Measurements from ENCODE around the gene SORBS1. TPM values are rescaled to one million over a fixed set of nuclear protein-coding genes. Genes with fewer than 3 reads are reported as not detected.

The SORBS1 gene
- total and polyA plus RNA-seq, 4 donors = 33.2 to 71.3 (median 44.1) TPM

DNA sequence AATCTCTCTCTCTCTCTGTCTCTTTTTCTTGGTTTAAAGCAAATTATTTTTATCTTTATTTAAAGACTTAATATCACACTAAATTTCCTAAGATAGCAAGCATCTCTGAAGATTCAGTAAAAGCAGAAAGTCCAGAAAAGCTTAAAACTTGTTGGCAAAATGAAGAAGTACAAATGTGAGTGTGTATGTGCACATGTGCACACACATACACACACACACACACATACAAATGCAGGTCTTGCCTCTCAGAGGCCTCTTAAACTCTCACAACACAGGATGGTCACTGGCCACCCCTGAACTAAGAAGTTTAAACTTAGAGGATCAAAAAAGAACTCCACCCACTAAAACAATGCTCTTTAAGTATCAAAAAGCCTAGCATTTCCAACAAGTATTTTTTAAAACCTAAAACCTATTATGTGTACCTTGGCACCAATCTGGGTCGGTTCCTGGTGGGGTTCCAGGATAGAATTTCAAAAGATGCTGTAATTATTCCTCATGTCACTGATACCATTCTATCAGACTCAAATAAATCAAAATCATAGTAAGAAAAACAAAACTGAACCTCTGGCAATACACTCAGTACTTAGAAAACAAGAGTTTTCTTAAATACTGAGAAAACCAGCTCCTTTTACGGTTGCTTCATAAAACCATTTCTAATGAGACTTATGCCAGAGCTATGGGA, 55.0 kb downstream of the SORBS1 start:
- WGBS = 38% methylated on average over 2 of the region's 2 CpGs
- no peak overlapping the region for H3K4me3 ChIP-seq (ENCODE audit: low read depth in 1 of 3, low read length in 3 of 3)
- peaks cover 16 to 39% (median 37%) of the 10 kb centered on the region in 4 donors for H3K4me1 ChIP-seq (ENCODE audit: control insufficient read depth in 4 of 4, insufficient read depth in 4 of 4, low read length in 3 of 4)
- no peaks in the 10 kb centered on the region for H3K36me3 ChIP-seq (ENCODE audit: control insufficient read depth in 4 of 4, insufficient read depth in 3 of 4, low read depth in 1 of 4, low read length in 3 of 4)
- TF ChIP-seq YY1 (IDR thresholded peaks at IDR 0.05) (no peak), SP1 (IDR thresholded peaks at IDR 0.05) (no peak), FOXA1 (IDR thresholded peaks at IDR 0.05) (no peak), JUND (IDR thresholded peaks at IDR 0.05) (no peak), NR2F2 (IDR thresholded peaks at IDR 0.05) (no peak), TAF1 (conservative IDR thresholded peaks at IDR 0.05) (no peak), RAD21 (IDR thresholded peaks at IDR 0.05) (no peak), HNF4G (IDR thresholded peaks at IDR 0.05) (no peak), FOXA2 (IDR thresholded peaks at IDR 0.05) (no peak), HNF4A (conservative IDR thresholded peaks at IDR 0.05) (no peak), RXRA (IDR thresholded peaks at IDR 0.05) (no peak), EGR1 (IDR thresholded peaks at IDR 0.05; ENCODE audit: low read depth in 2 of 2) (no peak), GABPA (IDR thresholded peaks at IDR 0.05 in 1 of 2, conservative IDR thresholded peaks at IDR 0.05 in 1 of 2) (no peak)
- TF ChIP-seq, protein P1, sequence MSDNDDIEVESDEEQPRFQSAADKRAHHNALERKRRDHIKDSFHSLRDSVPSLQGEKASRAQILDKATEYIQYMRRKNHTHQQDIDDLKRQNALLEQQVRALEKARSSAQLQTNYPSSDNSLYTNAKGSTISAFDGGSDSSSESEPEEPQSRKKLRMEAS (IDR thresholded peaks at IDR 0.05) = no peak
- TF ChIP-seq, protein P2, sequence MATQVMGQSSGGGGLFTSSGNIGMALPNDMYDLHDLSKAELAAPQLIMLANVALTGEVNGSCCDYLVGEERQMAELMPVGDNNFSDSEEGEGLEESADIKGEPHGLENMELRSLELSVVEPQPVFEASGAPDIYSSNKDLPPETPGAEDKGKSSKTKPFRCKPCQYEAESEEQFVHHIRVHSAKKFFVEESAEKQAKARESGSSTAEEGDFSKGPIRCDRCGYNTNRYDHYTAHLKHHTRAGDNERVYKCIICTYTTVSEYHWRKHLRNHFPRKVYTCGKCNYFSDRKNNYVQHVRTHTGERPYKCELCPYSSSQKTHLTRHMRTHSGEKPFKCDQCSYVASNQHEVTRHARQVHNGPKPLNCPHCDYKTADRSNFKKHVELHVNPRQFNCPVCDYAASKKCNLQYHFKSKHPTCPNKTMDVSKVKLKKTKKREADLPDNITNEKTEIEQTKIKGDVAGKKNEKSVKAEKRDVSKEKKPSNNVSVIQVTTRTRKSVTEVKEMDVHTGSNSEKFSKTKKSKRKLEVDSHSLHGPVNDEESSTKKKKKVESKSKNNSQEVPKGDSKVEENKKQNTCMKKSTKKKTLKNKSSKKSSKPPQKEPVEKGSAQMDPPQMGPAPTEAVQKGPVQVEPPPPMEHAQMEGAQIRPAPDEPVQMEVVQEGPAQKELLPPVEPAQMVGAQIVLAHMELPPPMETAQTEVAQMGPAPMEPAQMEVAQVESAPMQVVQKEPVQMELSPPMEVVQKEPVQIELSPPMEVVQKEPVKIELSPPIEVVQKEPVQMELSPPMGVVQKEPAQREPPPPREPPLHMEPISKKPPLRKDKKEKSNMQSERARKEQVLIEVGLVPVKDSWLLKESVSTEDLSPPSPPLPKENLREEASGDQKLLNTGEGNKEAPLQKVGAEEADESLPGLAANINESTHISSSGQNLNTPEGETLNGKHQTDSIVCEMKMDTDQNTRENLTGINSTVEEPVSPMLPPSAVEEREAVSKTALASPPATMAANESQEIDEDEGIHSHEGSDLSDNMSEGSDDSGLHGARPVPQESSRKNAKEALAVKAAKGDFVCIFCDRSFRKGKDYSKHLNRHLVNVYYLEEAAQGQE (IDR thresholded peaks at IDR 0.05) = no peak
- TF ChIP-seq, protein P3, sequence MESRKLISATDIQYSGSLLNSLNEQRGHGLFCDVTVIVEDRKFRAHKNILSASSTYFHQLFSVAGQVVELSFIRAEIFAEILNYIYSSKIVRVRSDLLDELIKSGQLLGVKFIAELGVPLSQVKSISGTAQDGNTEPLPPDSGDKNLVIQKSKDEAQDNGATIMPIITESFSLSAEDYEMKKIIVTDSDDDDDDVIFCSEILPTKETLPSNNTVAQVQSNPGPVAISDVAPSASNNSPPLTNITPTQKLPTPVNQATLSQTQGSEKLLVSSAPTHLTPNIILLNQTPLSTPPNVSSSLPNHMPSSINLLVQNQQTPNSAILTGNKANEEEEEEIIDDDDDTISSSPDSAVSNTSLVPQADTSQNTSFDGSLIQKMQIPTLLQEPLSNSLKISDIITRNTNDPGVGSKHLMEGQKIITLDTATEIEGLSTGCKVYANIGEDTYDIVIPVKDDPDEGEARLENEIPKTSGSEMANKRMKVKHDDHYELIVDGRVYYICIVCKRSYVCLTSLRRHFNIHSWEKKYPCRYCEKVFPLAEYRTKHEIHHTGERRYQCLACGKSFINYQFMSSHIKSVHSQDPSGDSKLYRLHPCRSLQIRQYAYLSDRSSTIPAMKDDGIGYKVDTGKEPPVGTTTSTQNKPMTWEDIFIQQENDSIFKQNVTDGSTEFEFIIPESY (IDR thresholded peaks at IDR 0.05) = no peak
- TF ChIP-seq, protein P4, sequence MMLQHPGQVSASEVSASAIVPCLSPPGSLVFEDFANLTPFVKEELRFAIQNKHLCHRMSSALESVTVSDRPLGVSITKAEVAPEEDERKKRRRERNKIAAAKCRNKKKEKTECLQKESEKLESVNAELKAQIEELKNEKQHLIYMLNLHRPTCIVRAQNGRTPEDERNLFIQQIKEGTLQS (IDR thresholded peaks at IDR 0.05) = no peak
- H3K9ac ChIP-seq (ENCODE audit: low read depth in 1 of 2, low read length in 2 of 2) = no peak overlapping the region
- no peak for DNase-seq (ENCODE audit: low spot score)
- H3K27me3 ChIP-seq (ENCODE audit: control insufficient read depth in 4 of 4, insufficient read depth in 4 of 4, low read length in 3 of 4) = no peaks in the 10 kb centered on the region
- peak overlapping the region; percentile 52 to 60 for H3K27ac ChIP-seq (ENCODE audit: low read depth in 1 of 2, low read length in 2 of 2)
- no peaks in the 10 kb centered on the region for H3K9me3 ChIP-seq (ENCODE audit: control insufficient read depth in 4 of 4, low read length in 3 of 4)

DNA sequence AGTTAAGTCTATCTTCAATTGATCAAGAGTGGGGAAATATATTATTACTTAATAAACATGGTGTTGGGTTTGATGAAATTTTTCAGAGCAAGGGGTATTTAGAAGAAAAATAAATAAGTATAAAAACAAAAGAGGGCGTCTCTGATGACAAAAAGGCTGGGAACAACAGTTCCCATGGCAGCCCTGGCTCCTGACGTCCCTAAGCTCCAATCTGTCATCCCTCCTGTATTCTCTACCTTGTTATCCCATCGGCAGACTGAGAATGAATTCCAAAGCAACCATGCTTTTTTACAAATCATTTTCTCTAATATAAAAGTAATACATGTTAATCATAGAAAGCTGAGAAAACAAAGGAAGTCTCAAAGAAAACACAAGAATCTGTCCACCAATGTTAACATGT, 55.5 kb downstream of the SORBS1 start:
- Histone ChIP-seq H3K4me3 (ENCODE audit: low read depth in 1 of 3, low read length in 3 of 3) (no peak overlapping the region), H3K27ac (ENCODE audit: low read depth in 1 of 2, low read length in 2 of 2) (no peak overlapping the region)
- WGBS = 84% methylated on average over 3 of the region's 3 CpGs

More for the DNA sequence above, 55.5 kb downstream of the SORBS1 start:
- Histone ChIP-seq H3K4me1 (ENCODE audit: control insufficient read depth in 4 of 4, insufficient read depth in 4 of 4, low read length in 3 of 4) (peaks cover 18 to 44% (median 41%) of the 10 kb centered on the region in 4 donors), H3K9me3 (ENCODE audit: control insufficient read depth in 4 of 4, low read length in 3 of 4) (no peaks in the 10 kb centered on the region), H3K9ac (ENCODE audit: low read depth in 1 of 2, low read length in 2 of 2) (no peak overlapping the region), H3K36me3 (ENCODE audit: control insufficient read depth in 4 of 4, insufficient read depth in 3 of 4, low read depth in 1 of 4, low read length in 3 of 4) (no peaks in the 10 kb centered on the region), H3K27me3 (ENCODE audit: control insufficient read depth in 4 of 4, insufficient read depth in 4 of 4, low read length in 3 of 4) (no peaks in the 10 kb centered on the region)
- no peak for TF ChIP-seq HNF4G (IDR thresholded peaks at IDR 0.05)
- TF ChIP-seq FOXA2 (IDR thresholded peaks at IDR 0.05) = no peak
- TF ChIP-seq, protein P3 (IDR thresholded peaks at IDR 0.05) = no peak
- TF ChIP-seq NR2F2 (IDR thresholded peaks at IDR 0.05) = no peak
- no peak for TF ChIP-seq FOXA1 (IDR thresholded peaks at IDR 0.05)
- TF ChIP-seq, protein P4 (IDR thresholded peaks at IDR 0.05) = no peak
- no peak for TF ChIP-seq TAF1 (conservative IDR thresholded peaks at IDR 0.05)
- no peak for TF ChIP-seq RXRA (IDR thresholded peaks at IDR 0.05)
- TF ChIP-seq EGR1 (IDR thresholded peaks at IDR 0.05; ENCODE audit: low read depth in 2 of 2) = no peak
- TF ChIP-seq GABPA (IDR thresholded peaks at IDR 0.05 in 1 of 2, conservative IDR thresholded peaks at IDR 0.05 in 1 of 2) = no peak
- no peak for TF ChIP-seq RAD21 (IDR thresholded peaks at IDR 0.05)
- TF ChIP-seq YY1 (IDR thresholded peaks at IDR 0.05) = no peak
- TF ChIP-seq HNF4A (conservative IDR thresholded peaks at IDR 0.05) = no peak
- TF ChIP-seq, protein P5, sequence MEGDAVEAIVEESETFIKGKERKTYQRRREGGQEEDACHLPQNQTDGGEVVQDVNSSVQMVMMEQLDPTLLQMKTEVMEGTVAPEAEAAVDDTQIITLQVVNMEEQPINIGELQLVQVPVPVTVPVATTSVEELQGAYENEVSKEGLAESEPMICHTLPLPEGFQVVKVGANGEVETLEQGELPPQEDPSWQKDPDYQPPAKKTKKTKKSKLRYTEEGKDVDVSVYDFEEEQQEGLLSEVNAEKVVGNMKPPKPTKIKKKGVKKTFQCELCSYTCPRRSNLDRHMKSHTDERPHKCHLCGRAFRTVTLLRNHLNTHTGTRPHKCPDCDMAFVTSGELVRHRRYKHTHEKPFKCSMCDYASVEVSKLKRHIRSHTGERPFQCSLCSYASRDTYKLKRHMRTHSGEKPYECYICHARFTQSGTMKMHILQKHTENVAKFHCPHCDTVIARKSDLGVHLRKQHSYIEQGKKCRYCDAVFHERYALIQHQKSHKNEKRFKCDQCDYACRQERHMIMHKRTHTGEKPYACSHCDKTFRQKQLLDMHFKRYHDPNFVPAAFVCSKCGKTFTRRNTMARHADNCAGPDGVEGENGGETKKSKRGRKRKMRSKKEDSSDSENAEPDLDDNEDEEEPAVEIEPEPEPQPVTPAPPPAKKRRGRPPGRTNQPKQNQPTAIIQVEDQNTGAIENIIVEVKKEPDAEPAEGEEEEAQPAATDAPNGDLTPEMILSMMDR (IDR thresholded peaks at IDR 0.05; ENCODE audit: low read depth, low read length, missing input control) = no peak
- DNase-seq (ENCODE audit: low spot score) = no peak

Data from liver (tissue), 9 donors.